CD4-positive, alpha-beta T cell treated with Interleukin-17A for 4 hours (primary cell): ENCODE data around the gene TBRG4.
A peak's percentile ranks its signal among the peaks of the same experiment; 100 is the strongest.

Experiments used
- DNase-seq: peaks from one replicate; pipeline ENCODE4 v3.0.0-alpha.2; 2020; ENCODE audit warnings: mixed read lengths

TBRG4 gene

DNA sequence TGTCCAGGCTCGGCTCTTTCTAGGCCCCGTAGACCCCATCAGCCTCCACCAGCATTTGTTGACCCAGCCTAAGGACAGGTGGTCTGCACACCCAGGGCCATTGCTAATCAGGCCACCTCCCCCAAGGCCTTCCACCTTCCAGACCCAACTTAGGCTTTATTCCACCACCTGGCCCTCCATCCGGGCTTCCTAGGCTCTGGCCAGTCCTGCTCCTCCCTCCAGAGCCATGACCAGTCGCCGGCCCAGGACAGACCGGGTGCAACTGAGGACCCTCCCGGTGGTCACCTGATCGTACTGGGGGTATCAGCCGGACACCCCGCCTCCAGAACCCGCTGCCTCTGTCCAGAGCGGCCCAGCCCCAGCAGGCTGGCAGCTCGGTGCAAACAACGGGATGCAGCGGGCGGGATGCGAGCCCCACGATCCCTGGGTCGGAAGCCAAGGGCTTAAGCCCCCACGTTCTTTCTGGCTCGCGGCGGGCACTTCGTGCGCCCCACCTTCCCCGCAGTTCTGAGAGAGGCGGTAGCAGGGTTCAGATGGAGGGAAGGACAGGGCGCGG is 23.3 kb downstream of the TBRG4 start:
- DNase-seq: no peak

DNA sequence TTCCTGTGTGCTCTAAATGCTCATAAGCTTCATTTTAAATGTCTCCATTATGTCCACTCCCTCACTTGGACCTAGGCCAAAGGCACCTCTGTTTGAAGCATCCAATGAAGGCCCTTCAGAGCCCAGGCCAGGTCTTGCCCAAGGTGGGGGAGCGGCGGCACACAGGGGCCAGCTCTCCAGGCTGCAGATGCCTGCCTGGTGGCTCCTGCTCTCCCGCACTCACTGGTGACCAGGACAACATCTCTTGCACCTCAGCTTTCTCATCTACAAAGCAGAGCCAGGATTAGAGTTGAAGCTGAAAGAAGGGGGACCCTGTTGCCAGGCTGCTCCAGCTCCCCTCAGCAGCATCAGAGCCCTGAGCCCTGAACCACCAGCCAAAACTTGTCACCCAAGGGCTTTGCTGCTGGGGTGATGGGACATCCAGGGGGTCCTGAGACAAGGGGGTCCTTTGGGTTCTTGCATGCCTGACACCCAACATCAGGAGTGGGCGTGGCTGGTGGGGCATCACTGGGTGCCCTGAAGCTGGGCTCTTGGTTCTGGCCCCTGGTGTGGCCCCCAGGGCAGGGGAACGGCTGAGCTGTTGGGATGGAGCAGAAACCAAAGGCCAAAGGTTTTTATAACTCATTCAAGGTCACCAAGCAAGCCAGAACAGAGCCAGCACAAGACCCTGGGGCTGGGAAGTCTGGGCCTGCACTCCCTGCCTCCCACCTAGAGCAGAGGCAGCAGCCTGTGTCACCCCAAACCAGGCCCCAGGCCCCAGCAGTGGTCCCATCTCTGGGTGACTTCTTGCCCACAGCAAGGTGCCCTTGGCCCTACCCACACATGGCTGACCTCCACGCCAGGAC is 24.0 kb downstream of the TBRG4 start:
- DNase-seq: no peak

DNA sequence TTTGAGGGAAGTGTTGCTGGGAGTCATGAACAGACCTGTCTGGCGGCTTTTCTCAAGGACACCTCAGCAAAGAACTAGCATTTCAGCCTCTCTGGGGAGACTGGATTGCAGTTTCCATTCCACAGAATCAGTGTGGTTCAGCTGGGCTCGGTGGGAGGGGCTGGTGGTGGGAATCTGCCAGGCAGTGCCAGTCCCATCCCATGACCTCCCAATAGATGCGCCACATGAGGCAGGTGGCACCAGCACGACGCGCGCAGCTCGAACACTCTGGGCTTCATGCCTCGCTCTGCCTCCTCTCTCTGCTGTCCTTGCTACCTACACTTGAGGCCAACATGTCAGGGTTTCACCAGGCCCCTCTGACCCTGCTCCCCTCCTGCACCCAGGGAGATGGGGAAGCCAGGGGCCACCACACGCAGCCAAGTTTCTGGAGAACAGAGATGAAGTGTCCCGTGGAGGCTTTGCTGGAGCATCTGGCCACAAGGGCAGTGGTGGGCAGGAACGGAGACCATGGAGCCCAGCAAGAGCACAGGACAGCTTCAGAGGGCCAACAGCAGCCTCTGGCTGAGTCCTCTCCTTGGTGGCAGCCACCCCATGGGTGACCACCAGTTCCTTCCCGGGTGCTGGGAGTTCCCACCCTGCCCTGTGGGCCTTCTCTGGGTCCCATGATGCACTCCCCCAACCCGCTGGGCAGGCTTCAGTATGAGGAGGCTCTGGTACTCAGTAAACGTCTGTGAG is 25.0 kb downstream of the TBRG4 start:
- no peak for DNase-seq

DNA sequence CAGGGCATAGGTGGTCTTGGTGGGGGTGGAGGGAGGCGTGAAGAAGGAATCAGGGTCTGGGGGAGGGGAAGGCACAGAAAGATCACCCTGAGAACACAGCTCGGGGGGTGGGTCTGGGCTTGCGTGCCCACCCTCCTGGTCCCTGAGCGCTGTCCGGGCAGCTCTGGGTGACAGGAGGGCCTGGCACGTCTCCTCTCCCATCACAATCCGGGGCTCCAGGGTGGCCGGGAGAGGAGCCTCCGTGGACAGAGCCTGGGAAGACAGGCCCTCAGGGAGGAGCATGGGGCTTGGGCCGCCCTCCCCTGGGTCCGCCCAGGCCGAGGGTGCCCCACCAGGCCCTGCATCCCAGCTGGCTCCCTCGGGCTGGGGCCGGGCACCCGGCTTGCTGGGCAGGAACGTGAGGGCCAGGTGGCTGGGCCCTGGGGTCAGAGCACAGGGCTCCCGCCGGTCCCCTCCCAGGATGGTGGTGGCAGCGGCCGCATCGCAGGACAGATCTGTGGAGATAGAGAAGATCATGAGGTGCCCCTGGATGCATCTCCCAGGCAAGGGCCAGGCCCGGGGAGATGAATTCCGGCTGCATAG is 25.8 kb downstream of the TBRG4 start:
- DNase-seq: no peak

DNA sequence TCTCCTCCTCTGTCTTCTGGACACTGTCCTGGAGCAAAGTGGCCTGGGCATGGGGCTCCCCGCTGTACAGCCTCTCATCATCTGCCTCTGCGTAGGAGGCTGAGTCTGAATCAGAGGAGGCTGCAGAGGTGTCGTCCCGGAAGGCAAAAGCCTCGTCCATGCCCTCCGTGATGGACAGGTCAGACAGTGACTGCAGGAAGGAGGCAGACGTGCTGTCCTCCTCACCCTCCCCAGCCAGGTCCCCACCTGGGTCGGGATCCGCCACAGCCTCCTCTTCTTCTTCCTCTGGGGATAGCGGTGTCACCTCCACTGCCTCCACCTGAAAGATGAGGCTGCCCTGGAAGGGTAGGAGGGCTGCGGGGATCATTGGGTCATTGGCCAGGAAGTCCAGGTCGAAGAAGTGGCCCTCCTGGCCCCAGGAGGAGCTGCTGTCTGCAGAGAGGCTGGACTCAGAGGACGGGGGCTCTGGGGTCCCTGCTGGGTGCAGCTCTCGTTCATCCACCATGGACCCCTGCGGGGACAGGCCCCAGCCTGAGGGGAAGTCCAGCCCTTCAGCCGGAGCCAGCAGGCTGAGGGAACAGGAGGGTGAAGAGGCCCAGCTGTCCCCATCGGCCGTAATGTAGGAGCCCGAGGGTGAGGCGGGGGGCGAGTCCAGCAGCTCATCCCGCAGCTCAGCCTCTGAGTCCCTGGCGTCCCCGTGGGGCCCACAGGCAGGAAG is 26.4 kb downstream of the TBRG4 start:
- no peak for DNase-seq

DNA sequence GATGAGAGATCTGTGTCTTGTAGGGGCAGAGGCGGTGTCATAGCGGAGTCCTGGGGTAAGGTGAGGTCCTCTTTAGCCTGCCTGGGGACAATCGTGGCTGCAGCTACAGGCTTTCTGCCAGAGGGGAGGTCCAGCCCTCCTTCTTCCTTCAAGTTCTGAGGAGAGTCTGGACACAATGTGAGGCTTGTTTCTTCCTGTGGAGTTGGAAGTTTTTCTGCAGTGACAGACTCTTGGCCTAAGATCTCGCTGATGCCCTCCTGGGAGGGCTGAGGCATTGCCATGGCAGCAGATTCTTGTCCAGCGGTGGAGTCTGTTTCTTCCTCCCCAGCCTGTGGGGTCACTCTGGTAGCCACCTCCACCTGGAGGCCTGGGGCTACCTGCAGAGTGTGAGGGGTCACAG is 27.2 kb downstream of the TBRG4 start:
- DNase-seq: no peak

DNA sequence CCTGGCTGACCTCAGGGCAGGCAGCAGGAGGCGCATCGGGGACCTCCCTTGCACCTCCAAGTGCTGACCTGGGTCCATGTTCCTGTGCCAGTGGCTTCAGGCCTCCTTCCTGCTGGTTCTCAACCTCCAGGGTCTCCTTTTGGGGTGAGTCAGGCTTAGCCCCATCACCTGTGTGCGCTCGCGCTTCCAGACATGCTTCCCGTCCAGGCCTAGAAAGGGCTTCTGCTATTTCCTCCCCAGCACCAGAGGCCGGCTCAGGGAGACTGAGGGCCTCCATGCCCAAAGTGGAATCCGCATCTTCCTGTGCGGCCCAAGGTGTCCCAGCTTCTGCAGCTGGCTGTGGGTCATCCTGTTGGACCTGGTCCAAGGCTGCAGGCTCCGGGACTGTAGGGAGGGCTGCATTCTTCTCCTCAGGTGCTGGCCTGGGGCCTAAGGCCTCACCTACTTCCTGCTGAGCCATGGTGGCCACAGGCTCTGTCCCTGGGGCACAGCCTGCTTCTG is 28.6 kb downstream of the TBRG4 start:
- no peak for DNase-seq

DNA sequence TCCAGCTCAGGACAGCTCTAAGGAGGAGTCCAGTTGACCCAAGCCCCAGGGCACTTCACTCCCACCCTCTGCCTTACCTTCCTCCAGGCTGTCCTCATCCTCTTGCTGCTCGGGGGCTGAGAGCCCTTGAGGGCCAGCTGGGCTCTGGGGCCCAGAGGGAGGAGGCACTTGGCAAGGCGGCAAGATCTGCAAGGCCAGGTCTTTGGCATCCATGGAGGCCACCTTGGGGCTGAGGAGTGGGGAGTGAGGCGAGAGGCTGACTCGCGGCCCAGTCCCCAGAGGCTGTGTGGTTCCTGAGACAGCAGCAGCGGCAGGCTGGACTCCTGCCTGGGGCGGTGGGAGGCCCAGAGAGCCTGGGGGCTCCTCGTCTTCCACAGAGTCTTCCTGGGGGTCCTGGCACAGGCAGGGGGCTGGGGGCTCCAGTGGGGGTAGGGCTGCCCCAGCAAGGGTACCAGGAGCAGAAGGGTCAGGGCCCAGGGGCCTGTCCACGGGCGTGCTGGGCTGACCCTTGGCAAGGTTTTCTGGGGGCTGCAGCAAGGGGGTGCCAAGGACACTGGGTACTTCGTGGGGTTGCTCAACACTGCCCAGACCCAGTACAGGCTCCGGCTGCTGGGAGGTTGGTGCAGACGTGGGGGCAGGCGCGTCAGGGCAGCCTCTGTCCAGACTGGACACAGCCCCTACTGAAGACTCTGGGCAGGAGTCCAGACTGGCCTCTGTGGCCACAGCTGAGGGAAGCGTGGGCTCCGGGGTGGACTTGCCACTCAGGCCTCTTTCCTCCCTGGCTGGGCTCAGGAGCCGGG is 29.3 kb downstream of the TBRG4 start:
- DNase-seq: no peak

DNA sequence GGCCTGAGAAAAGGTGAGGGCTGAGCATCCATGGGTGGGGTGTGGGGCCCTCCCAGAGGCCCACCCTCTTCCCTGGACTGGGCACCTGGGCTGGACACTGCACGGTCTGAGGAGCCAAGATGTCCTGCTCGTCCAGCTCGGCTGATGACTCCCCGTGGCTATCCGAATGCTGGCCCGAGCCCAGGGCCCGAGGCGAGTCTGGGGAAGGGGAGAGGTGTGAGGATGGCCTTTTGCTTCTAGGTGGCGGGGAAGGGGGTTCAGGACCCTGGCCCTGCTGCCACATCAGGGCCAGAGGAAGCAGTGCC is 29.9 kb downstream of the TBRG4 start:
- no peak for DNase-seq

DNA sequence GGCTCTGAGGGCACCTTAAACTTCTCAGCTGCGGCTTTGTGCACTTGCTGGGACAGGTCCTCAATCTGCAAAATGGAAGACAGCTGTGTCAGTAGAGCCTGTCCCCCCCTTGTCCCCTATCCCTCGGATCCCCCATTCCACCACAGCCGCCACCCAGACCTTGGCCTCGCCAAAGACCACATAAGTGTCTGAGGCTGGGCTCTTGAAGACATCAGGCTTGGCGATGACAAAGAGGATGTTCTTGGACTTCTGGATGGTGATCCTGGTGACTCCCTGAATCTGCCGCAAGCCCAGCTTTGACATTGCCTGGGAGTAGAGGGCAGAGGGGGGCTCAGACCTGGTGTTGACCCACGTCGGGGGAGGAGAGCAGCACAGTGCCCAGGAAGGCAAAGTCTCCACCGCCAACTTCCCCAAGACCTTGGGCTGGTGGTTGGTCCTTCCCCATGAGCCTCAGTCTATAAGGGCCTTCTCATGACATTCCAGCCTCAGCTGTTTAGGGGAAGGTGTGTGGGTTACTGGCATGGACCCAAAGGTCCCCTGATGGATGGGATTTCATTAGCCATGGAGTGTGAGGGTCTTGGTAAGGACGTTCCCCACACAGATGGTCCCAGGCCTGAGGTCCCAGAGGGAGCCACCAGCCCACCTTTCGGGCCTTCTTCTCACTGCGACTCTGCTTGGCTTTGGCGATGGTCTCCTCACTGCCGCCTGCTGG is 30.4 kb downstream of the TBRG4 start:
- no peak for DNase-seq

DNA sequence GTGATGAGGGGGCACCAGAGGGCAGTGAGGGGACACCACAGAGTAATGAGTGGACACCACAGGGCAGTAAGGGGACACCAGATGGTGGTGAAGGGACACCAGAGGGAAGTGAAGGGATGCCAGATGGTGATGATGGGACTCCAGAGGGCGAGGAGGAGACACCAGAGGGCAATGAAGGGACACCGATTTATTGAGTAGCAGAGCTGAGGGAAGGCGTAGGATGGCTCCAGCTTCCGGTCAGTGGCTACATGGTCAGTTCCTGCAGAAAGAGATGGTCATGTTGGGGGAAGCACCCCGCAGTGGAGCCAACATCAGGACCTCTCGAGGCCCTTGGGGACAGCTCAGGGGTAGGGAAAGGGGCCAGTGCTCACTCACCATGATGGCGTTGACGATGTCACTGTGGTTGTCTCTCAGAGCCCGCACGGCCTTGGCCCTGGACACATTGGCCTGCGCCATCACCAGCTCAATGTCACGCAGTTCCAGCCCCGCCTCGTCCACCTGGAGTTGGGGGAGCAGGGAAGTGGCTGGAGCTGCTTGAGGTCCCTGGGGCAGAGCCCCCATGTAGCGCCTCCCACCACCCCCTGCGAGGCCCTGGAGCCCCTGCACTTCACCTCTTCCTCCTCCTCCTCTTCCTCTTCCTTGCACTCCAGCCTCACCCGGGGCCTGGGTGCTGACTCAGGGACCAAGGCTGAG is 31.1 kb downstream of the TBRG4 start:
- DNase-seq: no peak

DNA sequence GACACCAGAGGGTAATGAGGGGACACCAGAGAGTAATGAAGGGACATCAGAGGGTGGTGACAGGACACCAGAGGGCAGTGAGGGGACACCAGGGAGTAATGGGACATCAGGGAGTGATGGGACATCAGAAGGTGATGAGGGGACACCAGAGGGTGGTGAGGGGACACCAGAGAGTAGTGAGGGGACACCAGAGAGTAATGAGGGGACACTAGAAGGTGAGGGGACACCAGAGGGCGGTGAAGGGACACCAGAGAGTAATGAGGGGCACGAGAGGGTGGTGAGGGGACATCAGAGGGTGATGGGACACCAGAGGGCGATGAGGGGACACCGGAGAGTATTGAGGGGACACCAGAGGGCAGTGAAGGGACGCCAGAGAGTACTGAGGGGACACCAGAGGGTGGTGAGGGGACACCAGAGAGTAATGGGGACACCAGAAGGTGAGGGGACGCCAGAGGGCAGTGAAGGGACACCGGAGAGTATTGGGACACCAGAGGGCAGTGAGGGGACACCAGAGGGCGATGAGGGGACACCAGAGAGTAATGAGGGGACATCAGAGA is 33.3 kb downstream of the TBRG4 start:
- peak; percentile 17 for DNase-seq

DNA sequence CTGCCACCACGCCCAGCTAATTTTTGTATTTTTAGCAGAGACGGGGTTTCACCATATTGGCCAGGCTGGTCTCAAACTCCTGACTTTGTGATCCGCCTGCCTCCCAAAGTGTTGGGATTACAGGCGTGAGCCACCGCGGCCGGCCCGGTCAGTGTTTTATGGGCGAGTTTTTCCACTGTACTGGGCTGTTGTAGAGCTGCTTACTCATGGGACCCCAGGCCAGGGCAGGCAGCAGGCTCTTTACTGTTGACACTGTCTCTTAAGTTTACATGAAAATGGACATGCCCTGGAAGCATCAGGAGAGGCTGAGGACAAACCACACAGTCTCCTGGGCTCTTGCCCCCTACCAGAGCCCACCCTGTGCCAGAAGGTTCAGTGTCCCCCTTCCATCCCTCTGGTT is 33.9 kb downstream of the TBRG4 start:
- no peak for DNase-seq

DNA sequence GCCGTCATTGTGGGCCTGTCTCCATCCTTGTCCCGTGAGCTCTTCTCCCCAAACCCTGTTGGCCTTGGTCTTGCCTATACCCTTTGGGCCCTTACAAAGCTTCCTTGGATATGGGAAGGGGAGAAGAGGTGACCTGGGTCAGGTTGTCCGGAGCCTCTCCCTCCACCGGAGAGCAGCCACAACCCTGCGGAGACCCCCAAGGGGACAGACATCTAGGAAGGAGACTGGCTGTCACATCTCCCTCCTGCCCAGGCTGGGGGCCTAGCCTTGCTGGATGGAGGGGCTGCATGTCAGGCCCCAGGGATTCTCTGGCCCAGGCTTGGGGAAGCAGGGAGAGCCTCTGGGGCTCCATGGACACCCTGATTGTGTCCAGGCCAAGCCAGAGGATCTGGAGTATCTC is 34.6 kb downstream of the TBRG4 start:
- no peak for DNase-seq

DNA sequence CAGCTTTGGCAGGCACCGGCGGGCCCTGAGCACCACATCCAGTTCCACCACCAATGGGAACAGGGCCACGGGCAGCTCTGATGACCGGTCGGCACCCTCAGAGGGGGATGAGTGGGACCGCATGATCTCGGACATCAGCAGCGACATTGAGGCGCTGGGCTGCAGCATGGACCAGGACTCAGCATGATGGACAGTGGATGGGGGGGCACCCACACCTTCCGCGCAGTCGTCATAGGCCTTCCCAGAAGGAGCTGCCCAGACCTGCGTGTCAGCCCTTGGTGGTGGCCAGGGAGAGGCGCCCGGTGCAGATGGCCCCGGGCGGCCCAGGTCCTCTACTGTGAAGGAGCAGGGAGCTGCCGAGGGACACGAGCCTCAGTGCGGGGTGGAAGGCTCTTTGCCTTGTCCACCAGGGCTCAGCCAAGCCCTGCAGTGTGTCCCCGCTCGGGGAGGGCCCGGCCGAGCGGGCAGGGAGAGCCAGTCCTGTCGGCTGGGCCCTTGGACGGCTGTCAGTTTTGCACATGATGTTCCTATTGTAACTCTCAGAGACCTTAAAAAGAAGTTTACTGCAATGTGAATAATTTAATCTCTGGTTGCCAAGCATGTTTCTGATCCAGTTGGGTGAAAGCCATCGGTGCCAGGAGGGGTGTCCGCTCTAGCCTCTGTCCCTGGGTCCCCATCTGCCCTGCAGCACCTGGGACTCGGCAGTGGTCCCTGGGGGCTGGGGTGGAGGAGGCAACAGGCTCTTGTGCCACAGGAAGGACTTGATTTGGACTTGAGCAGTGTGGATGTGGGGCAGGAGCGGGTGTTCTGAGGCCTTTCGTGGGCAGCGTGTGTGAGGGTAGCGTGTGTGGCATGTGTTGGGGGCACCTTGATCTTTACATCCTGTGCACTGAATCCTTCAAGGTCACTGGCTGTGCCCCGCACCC is 35.4 kb downstream of the TBRG4 start:
- no peak for DNase-seq

DNA sequence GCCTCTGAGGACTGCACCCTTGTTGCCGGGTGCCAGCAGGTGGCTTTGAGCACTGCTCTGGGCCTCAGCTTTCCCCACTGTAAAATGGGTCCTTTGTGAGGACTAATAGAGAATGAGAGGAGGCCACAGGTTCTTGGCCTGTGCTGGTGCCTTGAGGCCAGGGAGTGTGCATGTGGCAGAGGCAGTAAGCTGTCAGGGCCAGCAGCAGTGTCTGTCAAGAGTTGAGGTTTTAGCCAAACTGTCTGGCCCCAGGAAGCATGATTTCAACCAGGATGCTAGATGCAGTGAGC is 36.2 kb downstream of the TBRG4 start:
- DNase-seq: no peak

DNA sequence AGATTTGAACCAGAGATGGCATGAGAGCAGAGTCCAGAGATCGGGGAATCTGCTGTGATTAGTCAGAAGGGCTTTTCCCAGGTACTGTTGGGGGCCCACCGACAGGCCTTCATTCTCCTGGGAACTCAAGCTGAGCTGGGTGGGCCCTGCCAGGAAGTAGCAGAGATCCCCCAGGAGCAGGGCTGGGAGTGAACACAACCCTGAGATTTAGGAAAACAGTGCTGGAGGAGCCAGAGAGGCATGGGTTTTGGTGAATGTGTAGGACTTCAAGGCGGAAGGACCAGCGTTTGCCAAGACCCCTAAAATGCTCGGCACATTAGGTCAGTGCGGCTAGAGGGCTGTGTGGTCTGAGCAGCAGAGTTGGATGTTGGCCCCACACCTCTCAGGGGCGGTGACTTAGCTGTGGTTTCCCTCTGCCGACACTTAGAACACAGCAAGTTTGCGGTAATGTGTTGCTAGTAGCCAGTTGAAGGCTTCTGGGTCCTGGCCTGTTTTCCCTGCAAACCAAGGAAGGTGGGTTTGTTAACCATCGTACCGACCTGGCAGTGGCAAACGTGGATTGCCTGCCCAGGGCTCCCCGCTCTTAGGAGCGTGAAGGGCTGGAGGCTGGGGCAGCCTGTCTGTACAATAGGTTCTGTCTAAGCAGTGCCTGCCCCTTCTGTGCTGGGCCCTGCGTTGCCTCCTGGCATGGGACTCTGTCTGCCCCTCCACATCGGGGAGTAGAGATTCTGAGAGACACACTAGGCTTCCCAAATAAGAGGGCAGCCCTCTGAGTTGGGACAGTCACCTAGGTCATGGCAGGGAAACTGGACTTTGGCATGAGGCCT is 36.8 kb downstream of the TBRG4 start:
- DNase-seq: no peak

DNA sequence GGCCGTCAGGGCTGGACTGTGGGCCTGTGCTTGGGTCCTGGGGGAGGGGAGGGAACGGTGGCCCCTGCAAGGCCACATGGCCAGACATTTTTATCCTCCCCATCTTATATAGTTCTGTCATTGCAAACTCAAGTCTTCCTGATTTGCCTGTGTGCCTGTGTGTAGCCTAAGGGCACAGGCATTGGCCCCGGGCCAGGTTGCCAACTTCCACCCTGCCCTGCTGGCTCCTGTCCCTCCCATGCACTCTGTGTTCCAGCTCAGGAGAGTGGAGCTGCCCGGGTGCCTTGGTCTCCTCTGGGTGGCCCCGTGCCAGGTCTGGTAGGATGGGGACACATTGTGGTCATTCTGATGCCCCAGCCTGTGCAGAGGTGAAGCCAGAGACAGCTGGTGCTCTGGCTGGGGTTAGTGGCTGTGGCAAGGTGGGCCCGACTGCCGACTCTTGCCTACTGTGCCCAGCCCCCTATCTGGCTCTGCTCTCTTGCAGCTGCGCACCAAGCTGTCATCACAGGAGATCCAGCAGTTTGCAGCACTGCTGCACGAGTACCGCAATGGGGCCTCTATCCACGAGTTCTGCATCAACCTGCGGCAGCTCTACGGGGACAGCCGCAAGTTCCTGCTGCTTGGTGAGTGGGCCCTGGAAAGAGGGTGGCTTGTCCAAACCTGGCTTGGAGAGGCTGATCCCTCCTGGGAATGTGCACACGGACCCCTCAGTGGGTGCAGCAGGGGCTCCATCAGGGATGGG is 37.5 kb downstream of the TBRG4 start:
- DNase-seq: no peak
